Measurements from ENCODE around the gene PPRC1. TPM values are rescaled to one million over a fixed set of nuclear protein-coding genes. Genes with fewer than 3 reads are reported as not detected.
A peak's percentile ranks its signal among the peaks of the same experiment; 100 is the strongest.

Gene PPRC1
- total and polyA plus RNA-seq, 2 experiments from 2014 or later: 43.2 to 67.5 TPM

DNA sequence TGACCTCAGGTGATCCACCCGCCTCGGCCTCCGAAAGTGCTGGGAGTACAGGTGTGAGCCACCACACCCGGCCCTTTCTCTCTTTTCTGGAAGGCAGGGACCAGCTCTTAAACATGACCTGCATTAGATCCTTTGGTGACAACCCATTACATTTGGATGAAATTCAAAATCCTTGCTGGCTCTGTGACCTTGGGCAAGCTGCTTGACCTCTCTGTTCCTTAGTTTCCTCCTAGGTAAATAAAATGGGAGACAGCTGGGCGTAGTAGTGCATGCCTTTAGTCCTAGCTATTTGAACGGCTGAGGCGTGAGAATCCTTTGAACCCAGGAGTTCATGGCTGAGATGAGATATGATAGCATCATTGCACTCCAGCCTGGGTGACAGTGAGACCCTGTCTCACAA lies 36.4 kb upstream of the PPRC1 start (continued):
- no peak for TF ChIP-seq ZNF462 (CRISPR knock-in tag; IDR thresholded peaks at IDR 0.05)
- no peak for TF ChIP-seq EZH2phosphoT487 (IDR thresholded peaks at IDR 0.05; ENCODE audit: unreplicated experiment)

- H3K27ac ChIP-seq (ENCODE audit: low read depth): no peak overlapping the region
- peak; percentile 70 for ATAC-seq
- no peak for TF ChIP-seq ZNF114 (CRISPR knock-in tag; IDR thresholded peaks at IDR 0.05)
- TF ChIP-seq, protein P1, sequence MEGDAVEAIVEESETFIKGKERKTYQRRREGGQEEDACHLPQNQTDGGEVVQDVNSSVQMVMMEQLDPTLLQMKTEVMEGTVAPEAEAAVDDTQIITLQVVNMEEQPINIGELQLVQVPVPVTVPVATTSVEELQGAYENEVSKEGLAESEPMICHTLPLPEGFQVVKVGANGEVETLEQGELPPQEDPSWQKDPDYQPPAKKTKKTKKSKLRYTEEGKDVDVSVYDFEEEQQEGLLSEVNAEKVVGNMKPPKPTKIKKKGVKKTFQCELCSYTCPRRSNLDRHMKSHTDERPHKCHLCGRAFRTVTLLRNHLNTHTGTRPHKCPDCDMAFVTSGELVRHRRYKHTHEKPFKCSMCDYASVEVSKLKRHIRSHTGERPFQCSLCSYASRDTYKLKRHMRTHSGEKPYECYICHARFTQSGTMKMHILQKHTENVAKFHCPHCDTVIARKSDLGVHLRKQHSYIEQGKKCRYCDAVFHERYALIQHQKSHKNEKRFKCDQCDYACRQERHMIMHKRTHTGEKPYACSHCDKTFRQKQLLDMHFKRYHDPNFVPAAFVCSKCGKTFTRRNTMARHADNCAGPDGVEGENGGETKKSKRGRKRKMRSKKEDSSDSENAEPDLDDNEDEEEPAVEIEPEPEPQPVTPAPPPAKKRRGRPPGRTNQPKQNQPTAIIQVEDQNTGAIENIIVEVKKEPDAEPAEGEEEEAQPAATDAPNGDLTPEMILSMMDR (conservative IDR thresholded peaks at IDR 0.05; ENCODE audit: low read depth in 2 of 2): peak; percentile 32 to 41; a peak in 3 of 4 replicates
- DNase-seq (ENCODE audit: low spot score): peak; percentile 36
- no peak overlapping the region for H3K4me3 Mint-ChIP-seq
- no peaks in the 10 kb centered on the region for H3K4me1 Mint-ChIP-seq
- peaks cover 12% of the 10 kb centered on the region; the same call in 1 of the 2 replicates for H3K36me3 ChIP-seq (ENCODE audit: insufficient read depth)
- H3K4me1 ChIP-seq (ENCODE audit: insufficient read depth): no peaks in the 10 kb centered on the region
- no peaks in the 10 kb centered on the region for H3K79me2 ChIP-seq (replicated peaks; ENCODE audit: insufficient read depth)
- H3K27me3 Mint-ChIP-seq (ENCODE audit: insufficient read depth, low read depth, poor library complexity): peaks cover 2% of the 10 kb centered on the region
- H3K9me2 ChIP-seq (ENCODE audit: insufficient read depth): no peaks in the 10 kb centered on the region
- no peak overlapping the region for H2AFZ ChIP-seq
- no peaks in the 10 kb centered on the region for H3K27me3 ChIP-seq (ENCODE audit: insufficient read depth)
- H3K4me2 ChIP-seq: no peak overlapping the region
- H3K36me3 Mint-ChIP-seq (ENCODE audit: low read depth): peaks cover 38% of the 10 kb centered on the region
- H3F3A ChIP-seq (replicated peaks; ENCODE audit: low read depth): peaks cover 4% of the 10 kb centered on the region; the same call in 1 of the 2 replicates
- H3K9me3 Mint-ChIP-seq: no peaks in the 10 kb centered on the region
- 0 out of 2 replicates have a peak, but pooled peaks cover 2% of the 10 kb centered on the region for H4K20me1 ChIP-seq (replicated peaks; ENCODE audit: insufficient read depth)
- H3K27ac Mint-ChIP-seq: no peak overlapping the region
- H3K4me3 ChIP-seq: no peak overlapping the region
Observed at GRCh38 chr10:102101152-102101551, 31.7 kb upstream of the PPRC1 start.
